BLaER1 treated with 17β-estradiol and CSF1 and Interleukin-3, amounts not matched to agents 10 nM and 100 nM (cell line): ENCODE results near the gene BECN2.

Experiments used
- H3K27ac ChIP-seq, 11 experiments: shearing (Covaris generic); formaldehyde crosslinking; 2 replicates each; pipeline ENCODE4 v1.8.1; 2022
- H3K27me3 ChIP-seq, 11 experiments: shearing (Covaris generic); formaldehyde crosslinking; 2 replicates each; pipeline ENCODE4 v1.8.1; 2022
- H3K36me3 ChIP-seq, 11 experiments: shearing (Covaris generic); formaldehyde crosslinking; 2 replicates each; pipeline ENCODE4 v1.8.1; 2022
- H3K4me1 ChIP-seq, 10 experiments: shearing (Covaris generic); formaldehyde crosslinking; 2 replicates each; pipeline ENCODE4 v1.8.1; 2022
- H3K4me2 ChIP-seq, 11 experiments: shearing (Covaris generic); formaldehyde crosslinking; 2 replicates each; pipeline ENCODE4 v1.8.1; 2022
- H3K4me3 ChIP-seq, 10 experiments: shearing (Covaris generic); formaldehyde crosslinking; 2 replicates each; pipeline ENCODE4 v1.8.1; 2022
- H3K9ac ChIP-seq, 11 experiments: shearing (Covaris generic); formaldehyde crosslinking; 2 replicates each; pipeline ENCODE4 v1.8.1; 2022
- H3K9me3 ChIP-seq, 11 experiments: shearing (Covaris generic); formaldehyde crosslinking; replicated peaks in 1 of 11; 2 replicates each; pipeline ENCODE4 v1.8.1; 2022
- H4K20me1 ChIP-seq, 11 experiments: shearing (Covaris generic); formaldehyde crosslinking; 2 replicates each; pipeline ENCODE4 v1.8.1; 2022
- Cebpa-rat ChIP-seq, 11 experiments: shearing (Covaris generic); IDR thresholded peaks; 2 replicates each; pipeline ENCODE4 v1.8.1; 2022

The BECN2 gene

DNA sequence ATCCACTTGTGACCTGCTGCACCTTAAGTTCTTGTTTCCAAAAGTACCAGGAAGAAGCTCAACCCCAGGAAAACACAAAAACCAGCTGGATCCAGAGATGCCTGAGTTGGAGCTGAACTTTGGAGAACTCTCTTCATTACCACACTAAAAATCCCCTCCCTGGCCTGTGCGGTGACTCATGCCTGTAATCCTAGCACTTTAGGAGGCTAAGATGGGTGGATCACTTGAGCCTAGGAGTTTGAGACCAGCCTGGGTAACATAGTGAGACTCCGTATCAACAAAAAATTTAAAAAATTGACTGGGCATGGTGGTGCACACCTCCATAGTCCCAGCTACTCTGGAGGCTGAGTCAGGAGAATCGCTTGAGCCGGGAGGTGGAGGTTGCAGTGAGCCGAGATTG, 35.2 kb downstream of the BECN2 start:
- Histone ChIP-seq H3K9me3 (no peaks in the 10 kb centered on the region), H3K4me1 (peaks cover 0 to 8% (median 2%) of the 10 kb centered on the region in 10 experiments; a peak in 6 of 20 replicates), H3K27ac (no peak overlapping the region), H3K9ac (no peak overlapping the region), H4K20me1 (no peaks in the 10 kb centered on the region), H3K27me3 (no peaks in the 10 kb centered on the region), H3K36me3 (no peaks in the 10 kb centered on the region), H3K4me2 (no peak overlapping the region), H3K4me3 (no peak overlapping the region)
- no peak for TF ChIP-seq Cebpa-rat (IDR thresholded peaks at IDR 0.05)

DNA sequence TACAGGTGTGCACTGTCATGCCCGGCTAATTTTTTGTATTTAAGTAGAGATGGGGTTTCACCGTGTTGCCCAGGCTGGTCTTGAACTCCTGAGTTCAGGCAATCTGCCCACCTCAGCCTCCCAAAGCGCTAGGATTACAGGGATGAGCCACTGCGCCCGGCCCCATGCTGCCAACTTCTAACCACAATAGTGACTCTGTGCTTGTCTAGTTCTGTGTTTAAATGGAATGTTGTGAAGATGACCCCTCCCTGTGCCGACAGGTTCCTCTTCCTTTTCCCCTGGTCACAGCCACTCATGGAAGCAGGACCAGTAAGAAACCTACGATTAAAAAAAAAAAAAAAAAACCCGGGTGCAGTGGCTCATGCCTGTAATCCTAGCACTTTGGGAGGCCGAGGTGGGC, 36.6 kb downstream of the BECN2 start:
- Histone ChIP-seq H3K4me2 (no peak overlapping the region), H3K27ac (no peak overlapping the region), H3K4me1 (peaks cover 0 to 11% (median 7%) of the 10 kb centered on the region in 10 experiments; a peak in 14 of 20 replicates), H4K20me1 (no peaks in the 10 kb centered on the region), H3K36me3 (no peaks in the 10 kb centered on the region), H3K9ac (no peak overlapping the region), H3K9me3 (no peaks in the 10 kb centered on the region), H3K4me3 (no peak overlapping the region), H3K27me3 (no peaks in the 10 kb centered on the region)
- no peak for TF ChIP-seq Cebpa-rat (IDR thresholded peaks at IDR 0.05)

DNA sequence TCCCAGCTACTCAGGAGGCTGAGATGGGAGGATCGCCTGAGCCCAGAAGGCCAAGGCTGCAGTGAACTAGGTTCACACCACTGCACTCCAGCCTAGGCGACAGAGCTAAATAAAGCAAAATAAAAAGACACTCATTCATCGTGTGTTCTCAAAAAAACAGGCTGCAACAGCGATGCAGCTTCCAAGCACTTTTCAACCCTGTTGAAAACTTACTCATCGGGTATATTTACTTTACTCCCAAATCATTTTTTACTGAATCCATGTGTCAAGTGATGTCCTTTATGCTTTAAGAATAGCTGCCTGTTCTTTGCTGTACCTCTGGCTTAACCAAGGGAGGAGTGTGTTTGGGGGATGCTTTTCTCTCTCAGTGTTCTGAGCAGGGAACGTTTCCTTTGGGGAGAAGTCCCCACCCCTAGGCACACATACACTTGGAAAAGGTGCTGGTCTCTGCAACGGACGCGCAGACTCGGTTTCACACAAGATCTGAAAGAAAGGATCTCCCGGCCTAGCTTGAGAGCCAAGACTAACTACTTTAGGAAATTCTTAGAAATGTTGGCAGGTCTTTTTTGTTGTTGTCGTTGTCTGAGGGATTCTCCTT, 39.9 kb downstream of the BECN2 start:
- Histone ChIP-seq H3K36me3 (no peaks in the 10 kb centered on the region), H4K20me1 (no peaks in the 10 kb centered on the region), H3K27ac (no peak overlapping the region), H3K9me3 (no peaks in the 10 kb centered on the region), H3K27me3 (no peaks in the 10 kb centered on the region), H3K4me1 (peaks cover 0 to 20% (median 8%) of the 10 kb centered on the region in 10 experiments; a peak in 14 of 20 replicates), H3K4me3 (no peak overlapping the region), H3K9ac (no peak overlapping the region), H3K4me2 (no peak overlapping the region; a peak in 1 of 22 replicates)
- no peak for TF ChIP-seq Cebpa-rat (IDR thresholded peaks at IDR 0.05)

DNA sequence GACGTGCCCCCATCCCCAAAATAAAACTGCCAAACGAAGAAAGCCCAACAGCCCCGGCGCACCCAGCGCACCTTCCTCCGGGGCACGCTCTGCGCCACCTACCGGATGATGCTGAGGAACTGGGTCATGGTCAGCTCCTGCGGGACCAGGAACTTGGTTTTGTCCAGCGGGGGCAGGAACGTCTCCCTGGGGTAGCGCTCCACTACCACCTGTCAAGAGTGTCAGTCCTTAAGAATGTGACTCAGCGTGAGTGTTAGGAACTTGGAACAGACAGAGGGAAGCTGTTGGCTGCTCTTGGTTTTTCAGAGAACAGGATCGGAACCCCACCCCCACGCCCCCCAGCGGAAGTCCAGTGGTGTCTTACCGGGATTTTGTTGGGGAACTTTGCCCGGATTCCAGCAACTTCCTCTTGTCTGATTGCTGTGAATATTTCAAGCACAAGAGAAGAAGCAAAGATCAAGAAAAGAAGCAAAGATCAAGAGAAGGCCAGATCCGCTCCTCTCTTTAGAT, 40.9 kb downstream of the BECN2 start:
- no peak for TF ChIP-seq Cebpa-rat (IDR thresholded peaks at IDR 0.05)

GRCh38 chr1:241999026-241999425, 41.5 kb downstream of the BECN2 start, which contains the start of gene MAP1LC3C:
Gene MAP1LC3C, minus strand, starts transcription at chr1:241999098. Its CDS starts 90 bp downstream, at chr1:241999008.
- Histone ChIP-seq H3K4me2 (peak within 1 kb of the TSS in 8 of 11 experiments; percentile 9 to 59 (median 42); a peak in 12 of 22 replicates), H3K27ac (no peak within 1 kb of the TSS; a peak in 2 of 22 replicates)

More for the DNA sequence above, 40.9 kb downstream of the BECN2 start:
- Histone ChIP-seq H3K9ac (peak overlapping the region in 1 of 11 experiments; percentile 38; a peak in 1 of 22 replicates), H3K4me2 (peak overlapping the region in 8 of 11 experiments; percentile 9 to 59 (median 42); a peak in 12 of 22 replicates), H4K20me1 (no peaks in the 10 kb centered on the region), H3K36me3 (no peaks in the 10 kb centered on the region), H3K4me1 (peaks cover 0 to 20% (median 5%) of the 10 kb centered on the region in 10 experiments; a peak in 14 of 20 replicates), H3K9me3 (no peaks in the 10 kb centered on the region), H3K27me3 (no peaks in the 10 kb centered on the region), H3K4me3 (peak overlapping the region in 1 of 10 experiments; percentile 35; a peak in 3 of 20 replicates), H3K27ac (no peak overlapping the region; a peak in 2 of 22 replicates)

DNA sequence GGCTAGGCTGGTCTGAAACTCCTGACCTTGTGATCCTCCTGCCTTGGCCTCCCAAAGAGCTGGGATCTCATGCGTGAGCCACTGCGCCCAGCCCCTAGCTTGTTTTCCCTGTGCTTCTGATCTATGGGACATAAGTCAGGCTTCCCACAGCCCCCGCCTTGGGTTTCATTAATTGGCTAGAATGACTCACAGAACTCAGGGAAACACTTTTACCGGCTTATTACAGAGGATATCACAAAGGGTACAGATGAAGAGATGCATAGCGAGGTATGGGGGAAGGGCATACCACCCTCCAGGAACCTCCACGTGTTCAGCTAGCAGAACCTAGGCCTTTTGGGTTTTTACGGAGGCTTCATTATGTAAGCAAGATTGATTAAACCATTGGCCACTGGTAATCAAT, 42.9 kb downstream of the BECN2 start:
- no peak for TF ChIP-seq Cebpa-rat (IDR thresholded peaks at IDR 0.05)
- Histone ChIP-seq H4K20me1 (no peaks in the 10 kb centered on the region), H3K27me3 (no peaks in the 10 kb centered on the region), H3K9ac (no peak overlapping the region), H3K4me1 (peaks cover 0 to 20% (median 3%) of the 10 kb centered on the region in 10 experiments; a peak in 9 of 20 replicates), H3K9me3 (no peaks in the 10 kb centered on the region), H3K36me3 (no peaks in the 10 kb centered on the region), H3K4me3 (no peak overlapping the region), H3K27ac (no peak overlapping the region), H3K4me2 (no peak overlapping the region)

More at GRCh38 chr1:241999026-241999425, 41.5 kb downstream of the BECN2 start, which contains the start of gene MAP1LC3C:
- TF ChIP-seq Cebpa-rat (IDR thresholded peaks at IDR 0.05): no peak
- peaks cover 0 to 20% (median 3%) of the 10 kb centered on the region in 10 experiments; a peak in 9 of 20 replicates for H3K4me1 ChIP-seq
- H3K9me3 ChIP-seq: no peaks in the 10 kb centered on the region
- peak within 1 kb of the TSS in 1 of 11 experiments; percentile 38; a peak in 1 of 22 replicates for H3K9ac ChIP-seq
- no peaks in the 10 kb centered on the region for H4K20me1 ChIP-seq
- H3K36me3 ChIP-seq: no peaks in the 10 kb centered on the region
- H3K27me3 ChIP-seq: no peaks in the 10 kb centered on the region
- peak within 1 kb of the TSS in 1 of 10 experiments; percentile 35; a peak in 3 of 20 replicates for H3K4me3 ChIP-seq

DNA sequence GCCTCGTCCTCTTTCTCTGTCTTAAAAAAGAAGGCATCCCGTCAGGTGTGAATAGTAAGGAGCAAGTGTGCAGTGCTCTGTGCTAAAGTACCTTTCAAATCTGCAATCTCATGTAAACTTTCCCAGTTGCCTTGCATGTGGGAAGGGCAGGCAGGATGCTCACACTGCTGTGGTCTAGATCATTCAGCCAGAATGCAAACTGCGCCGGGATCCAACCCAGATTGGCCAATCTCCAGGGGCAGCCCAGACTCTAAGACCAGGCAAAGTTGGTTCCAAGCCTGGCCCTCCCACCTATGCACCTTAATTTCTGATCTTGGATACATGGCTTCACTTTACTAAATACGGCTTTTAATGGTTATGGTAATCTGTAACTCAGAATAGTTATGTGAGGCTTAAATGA, 44.5 kb downstream of the BECN2 start:
- H3K27me3 ChIP-seq: no peaks in the 10 kb centered on the region
- H3K36me3 ChIP-seq: no peaks in the 10 kb centered on the region
- peaks cover 0 to 20% (median 3%) of the 10 kb centered on the region in 10 experiments; a peak in 9 of 20 replicates for H3K4me1 ChIP-seq
- H4K20me1 ChIP-seq: no peaks in the 10 kb centered on the region
- no peak overlapping the region for H3K4me3 ChIP-seq
- no peak overlapping the region for H3K27ac ChIP-seq
- TF ChIP-seq Cebpa-rat (IDR thresholded peaks at IDR 0.05): no peak
- no peak overlapping the region for H3K9ac ChIP-seq
- H3K9me3 ChIP-seq: no peaks in the 10 kb centered on the region
- no peak overlapping the region for H3K4me2 ChIP-seq

DNA sequence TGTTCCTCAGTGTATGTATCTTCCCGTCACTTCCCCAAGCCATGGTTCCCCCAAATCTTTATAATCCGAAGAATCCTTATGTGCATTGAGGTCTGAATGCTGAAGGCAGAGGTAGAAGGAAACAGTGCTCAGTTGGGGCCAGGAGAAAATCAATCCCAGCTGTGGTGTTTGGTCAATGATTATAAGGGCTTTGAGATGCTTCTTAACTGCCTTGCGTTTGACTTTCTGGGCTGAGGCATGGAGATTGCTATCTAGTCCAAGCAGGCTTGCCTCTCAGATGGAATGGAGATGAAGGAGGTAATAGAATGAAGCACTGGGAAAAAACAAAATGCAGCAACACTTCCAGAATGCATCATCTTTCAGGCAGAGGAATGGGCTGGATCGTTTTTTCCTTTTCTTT, 44.9 kb downstream of the BECN2 start:
- Histone ChIP-seq H3K36me3 (no peaks in the 10 kb centered on the region), H3K9me3 (no peaks in the 10 kb centered on the region), H3K9ac (no peak overlapping the region), H3K4me1 (peaks cover 0 to 20% (median 4%) of the 10 kb centered on the region in 10 experiments; a peak in 11 of 20 replicates), H3K4me2 (no peak overlapping the region), H3K27ac (no peak overlapping the region), H4K20me1 (no peaks in the 10 kb centered on the region), H3K27me3 (no peaks in the 10 kb centered on the region), H3K4me3 (no peak overlapping the region)
- TF ChIP-seq Cebpa-rat (IDR thresholded peaks at IDR 0.05): no peak

DNA sequence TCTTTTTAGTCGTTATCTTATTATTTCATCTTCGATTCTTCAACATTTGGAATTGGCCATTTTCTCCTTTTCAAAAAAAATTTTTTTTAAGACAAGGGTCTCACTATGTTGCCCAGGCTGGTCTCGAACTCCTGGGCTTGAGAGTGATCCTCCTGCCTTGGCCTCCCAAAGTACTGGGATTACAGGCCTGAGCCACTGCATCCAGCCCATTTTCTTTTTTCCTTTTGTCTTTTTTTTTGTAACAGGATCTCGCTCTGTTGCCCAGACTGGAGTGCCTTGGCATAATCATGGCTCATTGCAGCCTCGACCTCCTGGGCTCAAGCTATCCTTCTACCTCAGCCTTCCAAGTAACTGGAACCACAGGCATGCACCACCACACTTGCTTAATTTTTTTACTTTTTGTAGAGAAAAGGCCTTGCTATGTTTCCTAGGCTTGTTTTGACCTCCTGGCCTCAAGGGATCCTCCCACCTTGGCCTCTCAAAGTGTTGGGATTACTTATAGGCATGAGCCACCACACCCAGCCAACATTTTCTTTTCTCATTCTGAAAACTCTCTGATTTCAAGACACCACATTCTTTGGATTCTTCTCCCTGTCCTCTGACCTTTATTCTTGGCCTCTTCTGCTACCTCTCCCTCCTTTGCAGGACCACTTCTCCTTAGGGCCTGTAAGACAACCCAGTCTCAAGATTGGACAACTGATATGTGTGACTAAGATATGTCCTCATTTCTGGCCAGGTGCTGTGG, 47.4 kb downstream of the BECN2 start:
- Histone ChIP-seq H3K27me3 (no peaks in the 10 kb centered on the region), H4K20me1 (no peaks in the 10 kb centered on the region), H3K36me3 (no peaks in the 10 kb centered on the region), H3K27ac (no peak overlapping the region), H3K4me1 (peaks cover 0 to 5% (median 0%) of the 10 kb centered on the region in 10 experiments; a peak in 5 of 20 replicates), H3K9ac (no peak overlapping the region), H3K4me3 (no peak overlapping the region), H3K4me2 (no peak overlapping the region), H3K9me3 (no peaks in the 10 kb centered on the region)
- TF ChIP-seq Cebpa-rat (IDR thresholded peaks at IDR 0.05): no peak
